Lower leg skin (tissue), 4 donors: ENCODE data around the gene PCDHGA7. TPM values are rescaled to one million over a fixed set of nuclear protein-coding genes. Genes with fewer than 3 reads are reported as not detected.
A peak's percentile ranks its signal among the peaks of the same experiment; 100 is the strongest.
"Not testable (repeated sequence)": the region's sequence is repeated elsewhere in the genome, so short reads cannot be mapped to it uniquely, and the experiment has no call there.

Experiments used
- DNase-seq, 2 donors: peaks; one replicate each; pipeline ENCODE4 v3.0.0-alpha.2; 2019; ENCODE audit warnings: low spot score in 2 of 2
- H3K4me3 ChIP-seq: fragments of 200-600 bp; sonication (generic); 2 replicates; pipeline ENCODE4 v1.5.1; 2017; ENCODE audit warnings: mild to moderate bottlenecking, low read depth; ENCODE audit not compliant: poor library complexity, severe bottlenecking
- POLR2A ChIP-seq, 2 donors: fragments of 450-650 bp; IDR thresholded peaks; one replicate each; pipeline ENCODE4 v1.6.1; 2016 to 2017; ENCODE audit warnings: antibody characterized with exemption in 2 of 2, mild to moderate bottlenecking in 1 of 2, moderate library complexity in 1 of 2
- WGBS, 2 donors: methylation state at CpG; one replicate each; pipeline ENCODE4 v1.1.5; 2018; 5-methylcytosine and 5-hydroxymethylcytosine counted together
- intact Hi-C: fragments of 100-400 bp; cut with DNase I; formaldehyde crosslinking; loops from one replicate; pipeline ENCODE4 v1.15.0; 2023; ENCODE audit warnings: low total_unique reads
- total RNA-seq, 4 donors: library from RNA; depleted of rRNA; stranded (reverse); fragments of >200 nt; gene quantifications; one replicate each; pipeline ENCODE4 v1.1.0, GENCODE V29; 2016
- TF ChIP-seq, protein P1 (sequence below), 3 donors: fragments of 450-650 bp; IDR thresholded peaks; one replicate each; pipeline ENCODE4 v1.5.1; 2016; ENCODE audit warnings: antibody characterized with exemption in 3 of 3, mild to moderate bottlenecking in 3 of 3, moderate library complexity in 2 of 3

The PCDHGA7 gene
- total RNA-seq, 4 donors from 2014 or later = 2.2 to 2.5 (median 2.5) TPM

DNA sequence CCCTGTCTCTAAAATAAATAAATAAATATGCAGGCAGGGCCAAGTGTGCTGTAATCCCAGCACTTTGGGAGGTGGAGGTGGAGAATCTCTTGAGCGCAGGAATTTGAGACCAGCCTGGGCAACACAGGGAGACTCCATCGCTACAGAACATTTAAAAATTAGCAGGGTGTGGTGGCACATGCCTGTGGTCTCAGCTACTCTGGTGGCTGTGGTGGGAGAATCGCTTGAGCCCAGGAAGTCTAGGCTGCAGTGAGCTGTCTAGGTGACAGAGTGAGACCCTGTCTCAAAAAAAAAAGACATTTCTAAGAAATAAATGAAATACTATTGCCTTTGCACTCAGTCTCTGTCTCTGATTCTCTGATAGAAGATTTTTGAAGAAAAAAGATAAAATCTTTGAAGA lies 29.0 kb downstream of the PCDHGA7 start:
- 67 to 69% methylated on average over 3 of the region's 3 CpGs for WGBS, 2 donors
- TF ChIP-seq POLR2A (IDR thresholded peaks at IDR 0.05) = no peak
- TF ChIP-seq, protein P1, sequence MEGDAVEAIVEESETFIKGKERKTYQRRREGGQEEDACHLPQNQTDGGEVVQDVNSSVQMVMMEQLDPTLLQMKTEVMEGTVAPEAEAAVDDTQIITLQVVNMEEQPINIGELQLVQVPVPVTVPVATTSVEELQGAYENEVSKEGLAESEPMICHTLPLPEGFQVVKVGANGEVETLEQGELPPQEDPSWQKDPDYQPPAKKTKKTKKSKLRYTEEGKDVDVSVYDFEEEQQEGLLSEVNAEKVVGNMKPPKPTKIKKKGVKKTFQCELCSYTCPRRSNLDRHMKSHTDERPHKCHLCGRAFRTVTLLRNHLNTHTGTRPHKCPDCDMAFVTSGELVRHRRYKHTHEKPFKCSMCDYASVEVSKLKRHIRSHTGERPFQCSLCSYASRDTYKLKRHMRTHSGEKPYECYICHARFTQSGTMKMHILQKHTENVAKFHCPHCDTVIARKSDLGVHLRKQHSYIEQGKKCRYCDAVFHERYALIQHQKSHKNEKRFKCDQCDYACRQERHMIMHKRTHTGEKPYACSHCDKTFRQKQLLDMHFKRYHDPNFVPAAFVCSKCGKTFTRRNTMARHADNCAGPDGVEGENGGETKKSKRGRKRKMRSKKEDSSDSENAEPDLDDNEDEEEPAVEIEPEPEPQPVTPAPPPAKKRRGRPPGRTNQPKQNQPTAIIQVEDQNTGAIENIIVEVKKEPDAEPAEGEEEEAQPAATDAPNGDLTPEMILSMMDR (IDR thresholded peaks at IDR 0.05) = no peak
- DNase-seq = no peak
- intact Hi-C loops = loop anchor here (10.0 kb wide), 1 partner anchor 143 kb away; no protein-coding TSS in a partner anchor
- no peak overlapping the region for H3K4me3 ChIP-seq

DNA sequence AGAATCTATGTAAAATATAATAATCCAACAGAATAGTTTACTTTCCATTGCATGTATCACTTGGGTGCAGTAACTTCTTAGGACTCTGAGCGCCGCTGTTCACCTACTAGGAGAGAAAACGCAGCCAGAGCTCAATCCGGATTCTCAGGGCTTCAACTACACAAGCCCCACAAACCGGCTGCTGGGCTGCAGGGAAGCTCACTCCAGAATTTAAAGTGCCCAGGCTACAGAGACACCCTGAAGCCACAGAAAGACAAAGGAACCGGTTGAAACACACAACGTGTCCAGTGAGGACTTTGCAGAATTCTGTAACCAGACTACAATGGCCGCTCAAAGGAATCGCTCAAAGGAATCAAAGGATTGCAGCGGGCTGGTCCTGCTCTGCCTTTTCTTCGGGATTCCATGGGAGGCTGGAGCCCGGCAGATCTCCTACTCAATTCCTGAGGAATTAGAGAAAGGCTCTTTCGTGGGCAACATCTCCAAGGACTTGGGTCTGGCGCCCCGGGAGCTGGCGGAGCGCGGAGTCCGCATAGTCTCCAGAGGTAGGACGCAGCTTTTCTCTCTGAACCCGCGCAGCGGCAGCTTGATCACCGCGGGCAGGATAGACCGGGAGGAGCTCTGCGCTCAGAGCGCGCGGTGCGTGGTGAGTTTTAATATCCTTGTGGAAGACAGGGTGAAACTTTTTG lies 30.5 kb downstream of the PCDHGA7 start, which contains the start of gene PCDHGA10:
PCDHGA10 (plus strand) TSS at position 134 of the 686 bp plus-strand sequence; CDS start at position 323, 189 bp downstream.
- TF ChIP-seq, protein P1 (IDR thresholded peaks at IDR 0.05) = no peak
- H3K4me3 ChIP-seq = no peak within 1 kb of the TSS
- DNase-seq = no peak
- WGBS, 2 donors = 18 to 19% methylated on average over 31 of the region's 31 CpGs
- intact Hi-C loops = loop anchor here (10.0 kb wide), 1 partner anchor 142 kb away; no protein-coding TSS in a partner anchor

DNA sequence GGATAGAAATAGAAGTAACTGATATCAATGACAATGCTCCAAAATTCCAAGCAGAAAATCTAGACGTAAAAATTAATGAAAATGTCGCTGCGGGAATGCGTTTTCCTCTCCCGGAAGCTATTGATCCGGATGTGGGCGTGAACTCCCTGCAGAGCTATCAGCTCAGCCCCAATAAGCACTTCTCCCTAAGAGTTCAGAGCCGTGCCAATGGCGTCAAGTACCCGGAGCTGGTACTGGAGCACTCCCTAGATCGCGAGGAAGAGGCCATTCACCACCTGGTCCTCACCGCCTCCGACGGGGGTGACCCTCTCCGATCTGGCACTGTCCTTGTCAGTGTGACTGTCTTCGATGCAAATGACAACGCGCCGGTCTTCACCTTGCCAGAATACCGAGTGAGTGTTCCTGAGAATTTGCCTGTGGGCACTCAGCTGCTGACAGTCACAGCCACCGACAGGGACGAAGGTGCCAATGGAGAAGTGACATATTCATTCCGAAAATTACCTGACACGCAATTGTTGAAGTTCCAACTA lies 31.1 kb downstream of the PCDHGA7 start:
- intact Hi-C loops = loop anchor here (10.0 kb wide), 1 partner anchor 141 kb away; no protein-coding TSS in a partner anchor

DNA sequence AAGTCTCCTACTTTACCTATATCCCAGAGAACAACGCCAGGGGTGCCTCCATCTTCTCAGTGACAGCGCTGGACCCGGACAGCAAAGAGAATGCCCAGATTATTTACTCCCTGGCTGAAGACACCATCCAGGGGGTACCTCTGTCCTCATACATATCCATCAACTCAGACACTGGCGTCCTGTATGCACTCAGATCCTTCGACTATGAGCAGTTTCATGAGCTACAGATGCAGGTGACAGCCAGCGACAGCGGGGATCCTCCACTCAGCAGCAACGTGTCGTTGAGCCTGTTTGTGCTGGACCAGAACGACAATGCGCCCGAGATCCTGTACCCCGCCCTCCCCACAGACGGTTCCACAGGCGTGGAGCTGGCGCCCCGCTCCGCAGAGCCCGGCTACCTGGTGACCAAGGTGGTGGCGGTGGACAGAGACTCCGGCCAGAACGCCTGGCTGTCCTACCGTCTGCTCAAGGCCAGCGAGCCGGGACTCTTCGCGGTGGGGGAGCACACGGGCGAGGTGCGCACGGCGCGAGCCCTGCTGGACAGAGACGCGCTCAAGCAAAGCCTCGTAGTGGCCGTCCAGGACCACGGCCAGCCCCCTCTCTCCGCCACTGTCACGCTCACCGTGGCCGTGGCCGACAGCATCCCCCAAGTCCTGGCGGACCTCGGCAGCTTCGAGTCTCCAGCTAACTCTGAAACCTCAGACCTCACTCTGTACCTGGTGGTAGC lies 32.2 kb downstream of the PCDHGA7 start:
- DNase-seq, H3K4me3 ChIP-seq: not testable (repeated sequence)
- intact Hi-C loops = loop anchor here (10.0 kb wide), 1 partner anchor 140 kb away; no protein-coding TSS in a partner anchor
- 34 to 37% methylated on average over 41 to 45 of the region's 46 CpGs for WGBS, 2 donors

More for the DNA sequence above, 31.1 kb downstream of the PCDHGA7 start:
- no peak for TF ChIP-seq POLR2A (IDR thresholded peaks at IDR 0.05)
- TF ChIP-seq, protein P1 (IDR thresholded peaks at IDR 0.05) = no peak
- H3K4me3 ChIP-seq = no peak overlapping the region
- DNase-seq = no peak
- WGBS, 2 donors = 20 to 23% methylated on average over 25 of the region's 25 CpGs

DNA sequence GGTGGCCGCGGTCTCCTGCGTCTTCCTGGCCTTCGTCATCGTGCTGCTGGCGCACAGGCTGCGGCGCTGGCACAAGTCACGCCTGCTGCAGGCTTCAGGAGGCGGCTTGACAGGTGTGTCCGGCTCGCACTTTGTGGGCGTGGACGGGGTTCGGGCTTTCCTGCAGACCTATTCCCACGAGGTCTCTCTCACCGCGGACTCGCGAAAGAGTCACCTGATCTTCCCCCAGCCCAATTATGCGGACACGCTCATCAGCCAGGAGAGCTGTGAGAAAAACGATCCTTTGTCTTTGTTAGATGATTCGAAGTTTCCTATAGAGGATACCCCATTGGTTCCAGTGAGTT lies 32.7 kb downstream of the PCDHGA7 start:
- intact Hi-C loops = loop anchor here (10.0 kb wide), 1 partner anchor 140 kb away; no protein-coding TSS in a partner anchor
- whole genome bisulfite sequencing, 2 donors = 26 to 28% methylated on average over 19 to 24 of the region's 24 CpGs

DNA sequence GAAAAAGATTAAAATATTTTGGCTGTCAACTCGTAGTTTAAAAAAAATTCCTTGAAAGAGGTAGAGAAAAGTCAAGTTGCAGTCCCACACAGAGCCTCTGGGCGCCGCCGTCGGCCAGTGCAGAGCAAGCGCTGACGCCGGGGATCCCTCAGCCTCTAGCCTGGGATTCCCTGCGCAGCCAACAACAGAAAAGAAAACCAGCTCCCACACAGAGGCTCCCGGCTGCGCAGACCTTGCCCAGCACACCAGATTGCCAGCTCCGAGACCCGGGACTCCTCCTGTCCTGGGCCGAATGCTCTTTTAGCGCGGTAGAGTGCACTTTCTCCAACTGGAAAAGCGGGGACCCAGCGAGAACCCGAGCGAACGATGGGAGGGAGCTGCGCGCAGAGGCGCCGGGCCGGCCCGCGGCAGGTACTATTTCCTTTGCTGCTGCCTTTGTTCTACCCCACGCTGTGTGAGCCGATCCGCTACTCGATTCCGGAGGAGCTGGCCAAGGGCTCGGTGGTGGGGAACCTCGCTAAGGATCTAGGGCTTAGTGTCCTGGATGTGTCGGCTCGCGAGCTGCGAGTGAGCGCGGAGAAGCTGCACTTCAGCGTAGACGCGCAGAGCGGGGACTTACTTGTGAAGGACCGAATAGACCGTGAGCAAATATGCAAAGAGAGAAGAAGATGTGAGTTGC lies 35.1 kb downstream of the PCDHGA7 start, which contains the start of gene PCDHGB7:
PCDHGB7 (plus strand) TSS at position 184 of the 679 bp plus-strand sequence; CDS start at position 367, 183 bp downstream.
- WGBS, 2 donors = 13% methylated on average over 43 to 45 of the region's 47 CpGs
- intact Hi-C loops = loop anchor here (10.0 kb wide), 1 partner anchor 137 kb away; no protein-coding TSS in a partner anchor
- peak within 1 kb of the TSS; percentile 1 for H3K4me3 ChIP-seq
- peak; percentile 46 to 91 for DNase-seq

More for the DNA sequence above, 32.7 kb downstream of the PCDHGA7 start:
- not testable (repeated sequence) for H3K4me3 ChIP-seq, DNase-seq
